ENCODE data around the gene GNL2. TPM values are rescaled to one million over a fixed set of nuclear protein-coding genes. Genes with fewer than 3 reads are reported as not detected.

The GNL2 gene
- 158 and 171 TPM in 2 replicates for total RNA-seq (2014; rRNA removed; shearing (Covaris generic))

GRCh38 chr1:37595440-37596181, at the start of gene GNL2:
Gene GNL2, minus strand, starts transcription at chr1:37595937. Its CDS starts 115 bp downstream, at chr1:37595822.

GRCh38 chr1:37634244-37634991, 38.7 kb upstream of the GNL2 start, which contains the start of gene RSPO1:
Gene RSPO1, minus strand, starts transcription at chr1:37634892. Its CDS starts 5,231 bp downstream, at chr1:37629661.

GRCh38 chr1:37556712-37557196, 39.0 kb downstream of the GNL2 start, which contains the start of gene DNALI1:
Gene DNALI1, plus strand, starts transcription at chr1:37556940. Its CDS starts 55 bp downstream, at chr1:37556995.

GRCh38 chr1:37553927-37554808, 41.6 kb downstream of the GNL2 start, which contains the start of gene SNIP1:
Gene SNIP1, minus strand, starts transcription at chr1:37554293. Its CDS starts 64 bp downstream, at chr1:37554229.

Small RNAs within 50 kb of the gene (small RNA-seq; reads per million reads assigned to genes)
- gene AL034379.1, result not detected

Other genes starting within 250 kb of the GNL2 start
- gene ZC3H12A, start 121.4 kb downstream of the GNL2 start, total RNA-seq (2014; rRNA removed; shearing (Covaris generic)), result 14.9 and 16.8 TPM in 2 replicates
- 100 and 101 TPM in 2 replicates for gene MEAF6, start 81.2 kb downstream of the GNL2 start, total RNA-seq (2014; rRNA removed; shearing (Covaris generic))
- 24.8 and 28.9 TPM in 2 replicates for gene SNIP1, start 41.6 kb downstream of the GNL2 start, total RNA-seq (2014; rRNA removed; shearing (Covaris generic))
- 0.41 TPM in 1 of 2 replicates, not detected in the other for gene DNALI1, start 39.0 kb downstream of the GNL2 start, total RNA-seq (2014; rRNA removed; shearing (Covaris generic))
- not detected in 2 replicates for gene RSPO1, start 39.0 kb upstream of the GNL2 start, total RNA-seq (2014; rRNA removed; shearing (Covaris generic))
- gene CDCA8, start 96.6 kb upstream of the GNL2 start, total RNA-seq (2014; rRNA removed; shearing (Covaris generic)), result 18.6 and 24.2 TPM in 2 replicates
- not detected in 2 replicates for gene EPHA10, start 169.2 kb upstream of the GNL2 start, total RNA-seq (2014; rRNA removed; shearing (Covaris generic))
- 18.6 and 19.4 TPM in 2 replicates for gene MANEAL, start 197.9 kb upstream of the GNL2 start, total RNA-seq (2014; rRNA removed; shearing (Covaris generic))
- 63.8 and 70.0 TPM in 2 replicates for gene C1orf122, start 211.9 kb upstream of the GNL2 start, total RNA-seq (2014; rRNA removed; shearing (Covaris generic))
- 82.0 and 83.1 TPM in 2 replicates for gene YRDC, start 212.3 kb upstream of the GNL2 start, total RNA-seq (2014; rRNA removed; shearing (Covaris generic))

All from A375 (cell line).